Mammary epithelial cell (primary cell): Measurements from ENCODE around the gene GALNT12.

Experiments
- CTCF ChIP-seq, 2 donors: IDR thresholded peaks in 1 of 2; conservative IDR thresholded peaks in 1 of 2; 2 replicates each; pipeline ENCODE4 v1.5.1; 2011 to 2012; ENCODE audit warnings: inconsistent platforms in 2 of 2, low read length in 2 of 2, mild to moderate bottlenecking in 2 of 2, control low read depth in 1 of 2, low read depth in 1 of 2; ENCODE audit not compliant: insufficient read depth in 1 of 2; ENCODE audit errors: extremely low read depth in 1 of 2
- EZH2 ChIP-seq: IDR thresholded peaks from 2 replicates; pipeline ENCODE4 v1.6.1; 2012; ENCODE audit warnings: low read length, inconsistent platforms, borderline replicate concordance

DNA sequence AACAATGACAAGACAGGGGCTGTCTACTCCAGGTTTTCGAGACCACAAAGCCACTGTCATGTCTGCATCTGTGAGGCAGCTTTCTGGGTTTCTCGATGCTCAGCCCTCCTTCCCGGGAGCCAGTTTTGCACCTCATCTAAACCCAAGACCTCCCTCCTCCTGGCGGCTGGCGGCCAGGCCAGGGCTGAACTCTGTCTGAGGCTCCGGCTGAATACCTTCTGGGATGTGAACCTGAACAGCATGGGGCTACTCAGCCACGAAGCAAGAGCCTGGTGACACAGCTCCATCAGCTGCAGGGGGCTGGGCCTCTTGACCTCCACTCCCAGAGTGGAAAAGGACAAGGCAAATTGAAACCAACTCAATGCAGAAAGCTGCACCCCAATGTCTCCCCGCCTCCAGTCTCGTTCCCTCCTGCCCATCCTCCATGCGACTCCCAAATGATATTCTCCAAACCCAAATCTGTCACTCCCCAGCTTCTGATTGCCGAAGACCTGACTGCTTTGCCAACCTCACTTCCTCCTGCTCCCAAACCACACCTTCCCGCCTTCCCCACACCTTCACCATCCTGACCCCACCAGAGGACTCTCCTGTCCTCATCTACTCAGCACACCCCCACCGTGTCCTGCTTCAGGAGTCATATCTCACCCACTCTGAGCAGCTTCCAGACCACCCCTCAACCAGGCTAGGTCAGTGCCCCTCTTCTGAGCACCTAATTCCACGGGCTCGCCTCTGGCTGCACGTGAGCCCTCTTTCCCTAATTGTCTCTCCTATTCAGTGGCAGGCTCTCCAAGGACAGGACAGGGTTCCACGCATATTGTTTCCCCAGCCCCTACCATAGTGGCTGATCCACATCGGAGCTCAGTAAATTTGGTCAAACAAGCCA is 15.6 kb upstream of the GALNT12 start:
- TF ChIP-seq CTCF (conservative IDR thresholded peaks at IDR 0.05 in 1 of 2, IDR thresholded peaks at IDR 0.05 in 1 of 2; ENCODE audit: extremely low read depth in 1 of 2, insufficient read depth in 1 of 2, low read depth in 1 of 2, low read length in 2 of 2) (no peak), EZH2 (no peak)
